ENCODE results near the gene PTPRD.
A peak's percentile ranks its signal among the peaks of the same experiment; 100 is the strongest.
"Not testable (repeated sequence)": the region's sequence is repeated elsewhere in the genome, so short reads cannot be mapped to it uniquely, and the experiment has no call there.

The PTPRD gene

GRCh38 chr9:9949978-9950377, 662.8 kb downstream of the PTPRD start:
- no peak for DNase-seq

DNA sequence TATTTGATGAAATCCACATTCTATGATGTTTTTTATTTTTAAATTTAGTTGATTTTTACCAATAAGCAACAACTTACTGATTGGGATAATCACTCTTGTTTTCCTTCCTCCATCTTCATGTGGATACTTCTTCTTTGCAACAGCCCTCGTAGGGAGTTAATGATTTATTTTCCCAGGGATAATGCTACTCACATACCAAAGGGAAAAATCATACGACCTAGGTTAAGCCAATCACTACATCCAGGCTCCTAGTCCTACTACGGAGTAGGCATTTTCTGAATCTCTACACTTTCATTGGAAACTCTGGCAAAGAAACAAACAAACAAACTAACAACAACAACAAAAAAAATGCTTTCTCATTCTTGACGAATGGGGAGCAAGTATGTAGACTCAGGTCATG, 663.4 kb downstream of the PTPRD start:
- DNase-seq, result no peak

GRCh38 chr9:9945966-9946365, 666.8 kb downstream of the PTPRD start:
- no peak for DNase-seq

DNA sequence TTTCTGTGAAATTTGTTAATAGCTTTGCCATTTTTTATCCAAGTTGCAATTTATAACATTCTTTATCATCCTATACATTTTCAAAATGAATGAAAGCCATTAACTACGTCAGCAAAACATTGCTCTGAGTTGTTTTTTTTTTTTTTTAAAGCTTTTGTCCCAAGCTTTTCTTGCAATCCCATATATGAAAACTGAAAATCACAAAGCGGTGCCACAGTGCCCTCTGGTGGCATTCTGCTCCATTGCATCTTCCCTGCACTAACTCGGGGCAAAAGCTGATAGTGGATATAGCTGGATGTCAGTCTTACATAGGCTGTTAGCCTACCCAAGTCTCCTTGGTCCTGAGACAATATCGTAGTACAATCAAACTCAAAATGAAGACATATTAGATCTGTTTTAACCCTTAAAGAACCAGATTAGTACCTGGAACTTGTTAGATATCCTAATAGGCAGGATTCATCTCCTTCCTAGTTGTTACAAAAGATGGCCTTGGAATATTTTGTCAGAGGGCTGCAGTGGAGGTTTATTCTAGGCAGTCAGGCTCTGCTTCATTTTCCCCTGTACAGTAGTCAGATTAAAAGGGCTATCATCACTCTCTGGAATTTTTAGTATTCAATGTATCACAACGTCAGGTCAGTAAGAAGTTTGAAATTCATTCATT, 669.9 kb downstream of the PTPRD start:
- DNase-seq, result peak; percentile 16

GRCh38 chr9:9938432-9938831, 674.4 kb downstream of the PTPRD start:
- DNase-seq, result no peak

DNA sequence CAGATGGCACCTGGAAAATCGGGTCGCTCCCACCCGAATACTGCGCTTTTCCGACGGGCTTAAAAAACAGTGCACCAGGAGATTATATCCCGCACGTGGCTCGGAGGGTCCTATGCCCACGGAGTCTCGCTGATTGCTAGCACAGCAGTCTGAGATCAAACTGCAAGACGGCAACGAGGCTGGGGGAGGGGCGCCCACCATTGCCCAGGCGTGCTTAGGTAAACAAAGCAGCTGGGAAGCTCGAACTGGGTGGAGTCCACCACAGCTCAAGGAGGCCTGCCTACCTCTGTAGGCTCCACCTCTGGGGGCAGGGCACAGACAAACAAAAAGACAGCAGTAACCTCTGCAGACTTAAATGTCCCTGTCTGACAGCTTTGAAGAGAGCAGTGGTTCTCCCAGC, 681.3 kb downstream of the PTPRD start:
- DNase-seq, result not testable (repeated sequence)

- DNase-seq, result no peak
These were observed 688.4 kb downstream of the PTPRD start for GRCh38 chr9:9924376-9924775.

- no peak for DNase-seq
These were observed 691.0 kb downstream of the PTPRD start for GRCh38 chr9:9921805-9922204.

DNA sequence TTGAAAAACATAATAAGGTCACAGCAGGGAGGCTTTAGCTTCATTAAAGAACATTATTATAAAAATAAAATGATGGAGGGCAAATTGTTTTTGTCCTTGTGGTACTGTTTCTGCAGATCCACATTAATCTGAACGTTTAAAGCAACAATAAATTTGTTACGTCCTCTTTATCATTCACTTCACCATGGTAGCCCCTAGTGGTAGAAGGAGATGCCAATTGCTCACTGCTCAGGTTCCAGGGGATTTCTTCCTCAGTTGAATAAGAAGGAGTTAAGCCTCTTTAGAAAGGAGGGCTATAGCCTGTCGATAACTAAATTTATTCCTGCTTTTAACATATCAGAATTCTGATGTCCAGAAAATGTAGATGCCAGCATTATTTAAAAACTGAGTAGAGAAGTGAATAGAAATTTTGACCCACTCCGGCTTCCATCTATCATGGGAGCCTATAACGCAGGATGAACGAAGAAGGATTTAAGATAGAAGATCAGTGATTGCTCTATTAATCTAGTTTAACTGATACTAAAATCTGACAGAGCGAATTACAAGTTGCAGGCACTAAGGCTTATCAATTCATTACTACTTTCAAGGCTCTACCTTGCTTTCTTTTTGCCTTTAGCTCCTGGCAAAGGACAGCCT, 692.3 kb downstream of the PTPRD start:
- no peak for DNase-seq

DNA sequence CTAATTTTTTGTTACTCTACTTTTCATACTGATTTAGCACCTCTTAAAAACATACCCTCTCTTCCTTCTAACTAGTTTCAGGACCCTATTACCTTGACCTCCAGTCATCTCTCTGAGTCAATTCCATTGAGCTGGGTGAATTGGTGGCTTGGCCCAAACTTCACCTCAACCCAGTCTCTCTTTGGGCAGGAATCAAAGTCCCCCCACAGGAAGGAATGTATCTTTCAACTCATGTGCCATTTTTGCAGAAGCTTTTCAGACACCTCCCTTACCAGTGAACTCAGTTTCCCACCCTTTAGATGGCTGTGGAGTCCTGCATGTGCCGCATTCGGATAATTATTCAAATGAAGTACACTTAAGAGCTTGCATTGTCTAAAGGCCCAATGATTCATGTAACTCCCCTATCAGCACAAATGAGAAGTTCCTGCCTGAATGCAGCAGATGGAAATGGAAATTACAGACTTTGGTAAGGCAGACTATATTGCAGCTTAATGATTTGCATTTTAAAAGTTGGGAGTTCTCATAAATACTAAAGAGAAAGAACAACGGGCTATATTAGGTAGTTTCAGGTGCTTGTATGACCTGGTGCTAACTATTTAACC, 693.5 kb downstream of the PTPRD start:
- no peak for DNase-seq

DNA sequence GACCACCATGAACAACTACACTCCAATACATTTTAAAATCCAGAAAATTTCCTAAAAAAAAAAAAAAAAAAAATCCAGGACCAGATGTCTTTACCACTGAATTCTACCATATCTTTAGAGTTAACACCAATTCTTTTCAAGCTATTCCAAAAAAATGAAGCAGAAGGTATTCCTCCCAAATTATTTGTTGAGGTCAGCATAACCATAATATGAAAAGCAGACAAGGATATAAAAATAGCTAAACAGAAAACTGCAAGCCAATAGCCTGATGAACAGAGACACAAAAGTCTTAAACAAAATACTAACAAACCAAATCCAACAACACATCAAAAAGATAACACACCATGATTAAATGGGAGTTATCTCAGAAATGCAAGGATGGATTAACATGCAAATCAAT, 695.4 kb downstream of the PTPRD start:
- no peak for DNase-seq

- no peak for DNase-seq
These were observed 698.6 kb downstream of the PTPRD start for GRCh38 chr9:9914174-9914573.

DNA sequence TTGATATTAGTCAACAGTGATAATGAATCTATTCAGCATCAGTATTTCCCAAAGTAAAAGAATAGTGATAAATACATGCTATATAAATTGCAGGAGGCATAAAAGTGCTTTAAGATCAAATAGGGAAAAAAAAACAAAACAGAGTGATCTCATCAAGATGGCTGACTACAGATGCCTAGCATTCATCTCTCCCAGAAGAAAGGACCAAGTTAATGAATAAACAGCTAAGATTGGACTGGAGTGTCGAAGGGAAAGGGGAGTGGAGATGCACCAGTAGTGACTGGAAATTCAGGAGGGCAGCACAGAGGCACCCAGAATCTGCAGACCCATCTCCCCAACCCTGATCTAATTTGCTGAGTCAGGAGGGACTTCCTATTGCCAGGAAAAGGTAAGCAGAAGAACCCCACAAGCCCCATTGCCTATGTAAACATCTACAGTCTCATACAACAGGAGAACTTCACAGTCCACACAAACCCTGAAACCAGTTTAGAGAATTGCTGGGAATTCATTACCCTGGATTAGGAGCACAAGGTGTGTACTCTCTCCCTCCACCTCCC, 699.4 kb downstream of the PTPRD start:
- DNase-seq, result no peak

- no peak for DNase-seq
These were observed 700.3 kb downstream of the PTPRD start for GRCh38 chr9:9912459-9912858.

GRCh38 chr9:9905736-9906135, 707.1 kb downstream of the PTPRD start:
- no peak for DNase-seq

GRCh38 chr9:9904041-9904440, 708.8 kb downstream of the PTPRD start:
- DNase-seq, result no peak

GRCh38 chr9:9901624-9902023, 711.2 kb downstream of the PTPRD start:
- no peak for DNase-seq

GRCh38 chr9:9893837-9894236, 719.0 kb downstream of the PTPRD start:
- DNase-seq, result no peak

DNA sequence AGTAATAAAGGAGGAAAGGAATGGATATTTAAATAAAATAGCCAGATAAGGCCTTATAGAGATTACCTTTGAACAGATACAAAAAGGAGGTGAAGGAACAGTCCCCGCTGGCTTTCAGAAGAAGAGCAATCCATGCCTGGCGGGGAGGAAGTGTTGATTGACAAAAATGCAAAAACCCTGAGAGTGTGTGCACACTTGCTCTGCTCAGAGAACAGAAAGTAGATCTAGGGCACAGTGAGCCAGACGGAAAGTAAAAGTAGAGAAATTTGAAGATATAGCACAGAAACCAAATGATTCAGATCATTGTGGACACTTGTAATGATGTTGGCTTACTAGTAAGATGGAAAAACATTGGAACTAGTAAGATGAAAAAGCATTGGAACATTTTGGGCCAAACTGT, 720.6 kb downstream of the PTPRD start:
- DNase-seq, result no peak

DNA sequence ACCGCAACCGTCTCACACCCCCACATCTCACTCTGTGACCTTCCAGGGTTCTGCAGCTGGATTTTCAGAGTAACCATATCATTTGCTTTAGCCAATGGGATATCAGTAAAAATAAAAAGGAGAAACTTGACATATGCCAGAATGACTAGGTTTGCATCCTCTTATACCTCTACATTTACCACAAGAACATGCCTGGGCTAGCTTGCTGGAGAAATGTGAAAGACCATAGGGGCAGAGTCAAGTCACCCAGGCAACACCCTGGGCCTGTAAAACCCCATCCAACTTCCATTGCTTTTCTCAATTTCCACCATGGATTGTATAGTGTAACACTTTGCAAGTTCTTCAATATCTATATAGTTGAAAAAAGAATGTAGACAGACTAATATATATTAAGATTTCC, 731.1 kb downstream of the PTPRD start:
- no peak for DNase-seq

- no peak for DNase-seq
These were observed 738.5 kb downstream of the PTPRD start for GRCh38 chr9:9874270-9874669.

DNA sequence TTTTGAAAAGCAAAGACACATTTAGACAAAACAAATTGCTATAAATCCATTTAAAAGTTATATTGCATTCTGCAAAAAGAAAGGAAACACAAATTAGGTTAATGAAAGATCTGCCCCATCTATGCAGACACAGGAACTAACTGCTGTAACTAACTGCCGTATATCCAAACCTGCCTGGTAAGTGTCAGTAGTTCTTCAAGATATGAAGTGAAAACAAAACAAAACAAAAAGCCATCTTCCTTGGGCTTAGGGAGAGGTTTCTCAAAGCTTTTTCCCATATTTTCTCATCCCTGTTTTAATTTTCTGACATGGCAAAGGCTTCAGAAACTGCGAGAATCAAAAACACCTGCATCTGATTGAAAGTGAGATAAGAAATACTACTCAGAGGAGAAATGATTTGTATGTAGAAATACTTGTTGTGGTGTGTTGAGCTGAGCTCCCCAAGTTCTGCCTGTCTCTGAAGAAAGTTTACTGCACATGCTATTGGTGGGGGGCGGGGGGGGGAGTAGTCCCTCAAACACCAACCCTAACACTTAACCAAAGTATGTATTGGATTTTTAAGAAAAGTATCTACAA, 750.5 kb downstream of the PTPRD start:
- no peak for DNase-seq

- no peak for DNase-seq
These were observed 757.4 kb downstream of the PTPRD start for GRCh38 chr9:9855177-9856078.
